ENCODE measurements around the gene SYCE3. TPM values are rescaled to one million over a fixed set of nuclear protein-coding genes. Genes with fewer than 3 reads are reported as not detected.

SYCE3 gene
- total RNA-seq, 2 experiments from 2014 or later = not detected

GRCh38 chr22:50503475-50504145, 59.1 kb downstream of the SYCE3 start:
- no peaks in the 10 kb centered on the region for H3K27me3 Mint-ChIP-seq
- peak; percentile 50 for DNase-seq
- intact Hi-C loops (cut with micrococcal nuclease) = no loop called here
- H3K36me3 Mint-ChIP-seq (ENCODE audit: low read depth) = peaks cover 4% of the 10 kb centered on the region
- no peak for ATAC-seq
- no peaks in the 10 kb centered on the region for H3K9me3 Mint-ChIP-seq
- H3K4me1 Mint-ChIP-seq (ENCODE audit: low read depth) = no peaks in the 10 kb centered on the region
- no peak overlapping the region for H3K4me3 Mint-ChIP-seq
- TF ChIP-seq CTCF (IDR thresholded peaks at IDR 0.05) = no peak
- no peak overlapping the region for H3K27ac Mint-ChIP-seq
- ChIA-PET POLR2A (interaction anchor here (0.8 to 1.3 kb wide), 2 partner anchors 22 to 118 kb away, joined by 3 to 5 read pairs; partner anchors contain the start of gene SCO2), CTCF (interaction anchor here (9.9 kb wide), 1 partner anchor 22 kb away, joined by 80 read pairs; the partner anchor contains the start of gene SCO2)

DNA sequence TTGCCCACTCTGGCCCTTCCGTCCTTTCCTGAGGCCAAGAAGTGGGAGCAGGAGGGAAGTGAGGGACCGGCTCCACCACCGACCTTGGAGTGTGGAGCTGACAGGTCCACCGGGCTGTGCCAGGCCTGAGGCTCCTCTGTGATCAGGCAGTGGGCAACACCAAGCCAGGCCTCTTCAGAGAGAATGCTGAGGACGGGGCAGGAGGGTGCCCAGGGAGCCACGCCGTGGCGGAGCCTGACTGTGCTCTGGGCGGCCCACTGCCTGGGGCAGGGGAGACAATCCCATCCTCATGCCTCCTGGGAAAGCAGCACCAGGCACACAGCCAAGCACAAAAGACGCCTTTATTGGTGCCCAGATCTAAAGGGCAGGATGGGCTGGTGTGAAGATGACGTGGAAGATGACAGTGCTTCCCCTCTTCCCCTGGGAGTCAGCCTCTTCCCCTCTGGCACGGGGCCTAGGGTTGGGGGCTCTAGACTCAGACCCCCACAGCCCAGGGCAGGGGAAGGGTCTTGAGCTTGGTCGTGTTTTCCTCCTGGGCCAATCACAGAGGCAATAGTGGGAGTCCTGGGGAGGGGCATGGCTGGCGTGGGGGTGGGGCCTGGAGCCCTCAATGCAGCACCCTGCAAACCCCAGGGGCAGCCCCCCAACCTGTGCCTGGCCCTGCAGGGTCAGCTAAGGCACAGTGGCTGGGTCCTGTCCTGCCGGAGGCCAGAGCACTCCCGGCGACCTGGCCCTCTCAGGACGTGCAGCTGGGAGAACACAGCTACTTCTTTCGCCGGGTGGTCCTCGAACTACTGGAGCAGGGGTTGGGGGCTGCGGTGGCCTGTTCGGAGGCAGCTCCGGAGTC, 59.9 kb downstream of the SYCE3 start:
- no peaks in the 10 kb centered on the region for H3K9me3 Mint-ChIP-seq
- no peak overlapping the region for H3K4me3 Mint-ChIP-seq
- intact Hi-C loops (cut with micrococcal nuclease) = no loop called here
- no peaks in the 10 kb centered on the region for H3K4me1 Mint-ChIP-seq (ENCODE audit: low read depth)
- H3K27me3 Mint-ChIP-seq = no peaks in the 10 kb centered on the region
- POLR2A ChIA-PET = interaction anchor here (0.8 to 1.3 kb wide), 4 partner anchors 23 to 118 kb away, joined by 3 to 5 read pairs (median 4); partner anchors contain the start of gene SCO2
- H3K36me3 Mint-ChIP-seq (ENCODE audit: low read depth) = peaks cover 4% of the 10 kb centered on the region
- TF ChIP-seq CTCF (IDR thresholded peaks at IDR 0.05) = no peak
- no peak overlapping the region for H3K27ac Mint-ChIP-seq
- ATAC-seq (no peak), DNase-seq (no peak)
- CTCF ChIA-PET = interaction anchor here (1.3 to 9.9 kb wide), 2 partner anchors 23 to 118 kb away, joined by 3 to 80 read pairs; partner anchors contain the start of gene SCO2

GRCh38 chr22:50502096-50502495, 60.6 kb downstream of the SYCE3 start:
- no peak for TF ChIP-seq CTCF (IDR thresholded peaks at IDR 0.05)
- intact Hi-C loops (cut with micrococcal nuclease) = no loop called here
- Mint-ChIP-seq H3K27me3 (no peaks in the 10 kb centered on the region), H3K4me3 (no peak overlapping the region), H3K4me1 (ENCODE audit: low read depth) (no peaks in the 10 kb centered on the region), H3K36me3 (ENCODE audit: low read depth) (peaks cover 2% of the 10 kb centered on the region), H3K27ac (no peak overlapping the region), H3K9me3 (no peaks in the 10 kb centered on the region)
- CTCF ChIA-PET = interaction anchor here (1.3 kb wide), 1 partner anchor 119 kb away, joined by 3 read pairs; no protein-coding TSS in a partner anchor
- POLR2A ChIA-PET = interaction anchor here (0.6 to 1.3 kb wide), 4 partner anchors 23 to 300 kb away, joined by 3 to 5 read pairs (median 4); partner anchors contain the start of gene SCO2
- ATAC-seq (no peak), DNase-seq (no peak)

Other genes starting within 250 kb of the SYCE3 start
- 1 to 10 TPM; 4.6 to 5.3 TPM for gene DENND6B, start 235.9 kb downstream of the SYCE3 start, total RNA-seq
- 10 to 100 TPM; 44.2 to 44.3 TPM for gene PPP6R2, start 219.6 kb downstream of the SYCE3 start, total RNA-seq
- gene SBF1, start 87.9 kb downstream of the SYCE3 start, total RNA-seq = 100 to 1,000 TPM; 120 TPM
- 1 to 10 TPM; 5.5 to 6.8 TPM for gene ADM2, start 81.4 kb downstream of the SYCE3 start, total RNA-seq
- under 1 TPM in 1 of 2 experiments, not detected in 1; 0.29 TPM for gene MIOX, start 76.1 kb downstream of the SYCE3 start, total RNA-seq
- gene LMF2, start 55.2 kb downstream of the SYCE3 start, total RNA-seq = 10 to 100 TPM; 48.0 to 48.8 TPM
- gene NCAPH2, start 54.7 kb downstream of the SYCE3 start, total RNA-seq = 100 to 1,000 TPM; 121 to 126 TPM
- gene SCO2, start 37.3 kb downstream of the SYCE3 start, total RNA-seq = 1 to 10 TPM in 1 of 2 experiments, not detected in 1; 2.7 TPM
- gene TYMP, start 32.9 kb downstream of the SYCE3 start, total RNA-seq = 10 to 100 TPM; 24.2 to 24.7 TPM
- 1 to 10 TPM; 5.8 to 6.8 TPM for gene KLHDC7B, start 17.0 kb downstream of the SYCE3 start, total RNA-seq
- 10 to 100 TPM; 42.9 to 43.7 TPM for gene CPT1B, start 15.5 kb upstream of the SYCE3 start, total RNA-seq
- 10 to 100 TPM; 55.6 to 60.3 TPM for gene CHKB, start 19.9 kb upstream of the SYCE3 start, total RNA-seq
- gene MAPK8IP2, start 37.9 kb upstream of the SYCE3 start, total RNA-seq = under 1 TPM; 0.11 TPM
- 10 to 100 TPM; 11.6 to 11.8 TPM for gene ARSA, start 65.2 kb upstream of the SYCE3 start, total RNA-seq
- under 1 TPM; 0.16 to 0.22 TPM for gene SHANK3, start 109.9 kb upstream of the SYCE3 start, total RNA-seq
- not detected for gene ACR, start 175.3 kb upstream of the SYCE3 start, total RNA-seq
- 10 to 100 TPM; 19.2 to 22.5 TPM for gene RABL2B, start 220.7 kb upstream of the SYCE3 start, total RNA-seq